Superior temporal gyrus (tissue), 1 donor: ENCODE data around the gene ATP2B2.

Experiments used
- DNase-seq: peaks from one replicate; pipeline ENCODE4 v3.0.0-alpha.2; 2016; ENCODE audit errors: extremely low spot score

ATP2B2 gene

DNA sequence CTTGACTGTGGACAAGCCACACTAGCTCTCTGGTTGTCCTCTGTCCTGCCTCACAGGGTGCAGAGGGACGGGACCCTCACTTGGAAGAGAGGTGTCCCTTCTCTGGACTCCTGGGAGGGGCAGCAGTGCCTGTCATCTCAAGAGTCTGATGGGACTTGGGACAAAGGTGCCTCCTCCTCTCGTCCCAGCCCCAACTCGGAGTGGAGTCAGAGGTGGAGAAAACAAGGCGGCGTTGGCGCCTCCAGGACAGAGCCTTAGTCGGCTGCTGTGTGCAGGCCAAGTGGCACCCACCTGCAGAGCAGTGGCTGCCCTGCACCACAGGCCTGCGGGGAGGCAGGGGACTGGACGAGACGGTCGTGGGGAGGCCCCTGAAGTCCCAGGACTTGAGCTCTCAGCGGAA lies 175.1 kb downstream of the ATP2B2 start:
- DNase-seq: no peak

DNA sequence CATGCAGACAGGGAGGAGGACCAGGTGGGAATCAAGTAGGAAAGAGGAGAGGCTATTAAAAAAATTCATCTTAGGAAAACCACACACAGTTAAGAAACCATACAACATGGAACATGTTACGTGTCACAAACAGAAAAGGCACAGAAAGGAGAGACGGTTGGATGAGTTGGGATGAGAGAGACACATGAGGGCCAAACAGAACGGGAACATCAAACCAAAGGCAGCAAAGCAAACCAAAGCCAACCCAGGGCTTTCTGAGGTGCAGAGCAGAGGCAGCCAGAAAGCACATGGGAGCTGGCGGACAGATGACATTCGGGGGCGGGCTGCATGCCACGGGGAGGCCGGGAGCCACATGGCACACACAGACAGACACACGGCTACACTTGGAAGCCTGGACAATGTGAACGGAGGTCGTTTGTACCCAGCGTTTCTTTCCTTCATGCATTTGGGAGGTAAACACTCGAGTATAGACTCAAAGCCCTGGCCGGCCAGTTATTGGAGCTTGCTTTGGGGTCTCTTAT lies 175.8 kb downstream of the ATP2B2 start:
- DNase-seq: no peak

DNA sequence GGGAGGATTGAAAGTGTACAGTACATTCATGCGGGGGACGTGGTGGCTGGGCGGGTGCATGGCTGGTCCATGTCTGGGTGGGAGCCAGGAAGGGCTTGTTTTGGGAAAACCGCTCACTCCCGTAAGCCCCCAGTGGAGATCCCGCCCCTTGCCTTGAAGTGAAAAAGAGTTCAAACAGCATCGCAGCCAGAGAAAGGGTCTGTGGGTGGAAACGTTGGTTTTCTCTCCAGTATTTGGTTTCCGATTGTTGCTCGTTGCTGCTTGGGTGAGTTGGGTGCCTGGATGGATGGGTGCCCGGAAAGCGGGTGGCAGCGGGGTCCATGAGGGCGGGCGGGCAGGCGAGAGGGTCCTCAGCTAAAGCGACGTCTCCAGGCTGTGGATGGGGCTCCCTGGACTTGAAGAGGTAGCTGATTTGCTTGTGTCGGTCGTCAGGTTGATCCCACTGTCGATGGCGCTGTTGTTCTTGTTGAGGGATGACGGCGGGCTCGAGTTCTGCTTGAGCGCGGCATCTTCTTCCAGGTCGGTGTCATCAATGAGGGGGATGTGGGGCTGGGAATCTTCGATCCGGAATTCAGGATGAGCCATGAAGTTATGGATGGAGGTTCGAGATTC lies 176.8 kb downstream of the ATP2B2 start:
- no peak for DNase-seq

DNA sequence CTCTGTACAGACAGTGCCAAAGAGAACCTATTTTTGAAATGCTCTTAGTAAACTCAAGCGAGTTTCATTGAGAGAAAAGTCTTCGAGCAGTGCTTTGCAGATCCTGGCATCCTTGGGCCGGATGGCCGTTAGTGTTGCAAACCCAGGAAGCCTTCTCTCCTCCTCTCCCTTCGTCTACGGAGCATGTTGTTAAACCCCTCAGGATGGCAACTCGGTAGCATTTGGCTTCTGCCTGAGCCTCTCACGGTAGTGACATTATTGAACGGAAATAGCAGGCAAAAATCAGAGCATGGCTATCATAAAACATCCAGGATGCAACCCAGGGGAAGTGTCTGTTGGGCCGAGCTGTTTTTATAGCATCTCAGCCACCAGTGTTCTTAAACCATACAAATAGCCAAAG lies 177.8 kb downstream of the ATP2B2 start:
- no peak for DNase-seq

- no peak for DNase-seq
These were observed 183.1 kb downstream of the ATP2B2 start for GRCh38 chr3:10322352-10322710.

GRCh38 chr3:10321630-10322351 lies 183.6 kb downstream of the ATP2B2 start:
- DNase-seq: no peak

- DNase-seq: no peak
These were observed 185.1 kb downstream of the ATP2B2 start for GRCh38 chr3:10320320-10320677.

GRCh38 chr3:10319804-10320203 lies 185.6 kb downstream of the ATP2B2 start:
- no peak for DNase-seq

DNA sequence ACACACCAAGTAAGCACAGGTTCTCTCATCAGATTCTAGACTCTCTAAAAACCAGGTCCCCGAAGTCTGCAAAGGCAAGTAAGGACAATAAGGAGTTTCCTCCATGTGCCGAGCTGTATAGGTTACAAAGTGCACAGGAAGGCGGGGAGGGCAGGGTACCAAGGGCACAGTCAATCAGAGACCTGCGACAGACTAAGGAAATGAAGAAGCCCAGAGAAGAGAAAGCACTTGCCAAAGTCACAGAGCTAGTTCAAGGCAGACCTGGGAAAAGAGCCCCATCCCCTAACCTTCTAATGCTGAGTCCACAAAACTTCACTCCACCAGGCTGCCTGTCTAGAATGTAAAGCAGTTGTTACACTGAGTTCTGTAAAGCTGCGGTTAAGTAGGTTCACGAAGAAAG lies 186.1 kb downstream of the ATP2B2 start:
- DNase-seq: no peak

- no peak for DNase-seq
These were observed 187.4 kb downstream of the ATP2B2 start for GRCh38 chr3:10317961-10318350.

DNA sequence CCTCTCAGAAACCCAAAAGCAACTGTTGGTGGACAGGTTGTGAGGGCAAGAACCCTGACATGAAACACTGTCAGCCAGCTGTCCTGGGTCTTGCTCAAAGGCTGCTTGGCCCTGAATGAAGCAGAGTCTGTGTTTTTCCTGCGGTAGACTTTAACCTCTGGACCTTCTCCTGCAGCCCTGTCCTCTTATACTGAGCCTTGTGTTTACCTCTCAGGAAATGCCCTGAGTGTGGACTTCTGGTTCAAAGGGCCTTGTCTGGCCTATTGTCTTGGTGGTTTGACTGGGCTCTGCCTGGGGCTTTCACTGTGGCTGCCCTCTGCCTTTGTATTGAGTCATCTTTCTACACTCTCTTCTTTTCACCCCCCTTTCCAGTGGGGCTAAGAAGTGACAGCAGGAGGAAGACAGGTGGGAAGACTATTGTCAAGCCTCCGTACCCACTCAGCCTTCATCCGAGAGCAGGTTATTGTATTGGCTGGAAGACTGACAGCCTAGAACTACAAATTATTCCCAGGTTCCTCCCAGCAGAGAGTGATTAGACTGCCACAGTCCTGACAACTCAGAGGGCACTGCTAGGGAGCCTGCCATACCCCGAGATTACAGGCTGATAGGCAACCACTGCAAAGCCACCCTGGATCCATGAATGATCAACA lies 187.9 kb downstream of the ATP2B2 start:
- DNase-seq: no peak

DNA sequence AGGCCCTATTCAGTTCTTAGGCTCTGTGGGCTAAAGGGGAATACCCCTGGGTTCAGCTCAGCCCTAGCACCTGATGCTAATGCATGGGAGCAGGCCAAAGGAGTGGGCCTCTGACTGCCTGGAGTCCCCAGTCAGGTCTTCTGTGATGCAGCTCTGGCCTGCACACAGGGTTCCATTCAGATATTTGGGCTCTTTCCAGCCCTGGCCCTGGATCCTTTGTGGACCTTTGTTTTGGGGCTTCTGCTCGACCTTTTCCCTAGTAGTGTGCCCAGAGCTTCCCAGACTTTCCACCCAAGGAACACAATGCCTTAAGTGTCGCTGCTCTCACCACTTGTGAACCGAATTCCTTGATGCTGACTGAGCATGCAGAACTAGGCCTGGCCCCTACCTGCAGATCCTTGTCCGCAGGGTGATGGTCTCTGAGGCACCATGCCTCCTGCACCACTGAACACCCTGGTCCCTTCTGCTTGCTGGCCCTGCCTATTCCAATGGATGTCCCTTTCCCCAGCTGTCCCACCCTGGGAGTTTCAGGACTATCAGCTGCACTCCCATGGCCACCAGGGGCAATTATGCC lies 189.5 kb downstream of the ATP2B2 start:
- DNase-seq: no peak

DNA sequence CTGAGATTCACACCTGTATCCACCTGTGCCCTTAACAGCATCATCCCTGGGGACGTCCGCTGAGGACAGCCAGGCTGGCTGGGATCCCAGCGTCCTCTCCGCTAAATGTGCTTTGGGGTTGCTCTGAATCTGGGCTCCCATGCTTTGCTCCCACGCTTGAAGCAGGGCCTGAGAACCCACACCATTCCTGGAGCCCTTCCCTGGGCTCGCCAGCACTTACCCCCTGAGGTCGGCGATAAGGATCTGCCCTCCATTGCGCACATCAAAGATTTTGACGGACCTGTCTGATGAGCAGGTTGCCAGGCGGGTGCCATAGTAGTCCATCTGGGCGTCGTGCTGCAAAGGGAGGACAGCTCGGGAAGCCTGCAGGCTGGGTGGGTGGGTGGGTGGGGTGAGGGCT lies 190.3 kb downstream of the ATP2B2 start:
- no peak for DNase-seq

DNA sequence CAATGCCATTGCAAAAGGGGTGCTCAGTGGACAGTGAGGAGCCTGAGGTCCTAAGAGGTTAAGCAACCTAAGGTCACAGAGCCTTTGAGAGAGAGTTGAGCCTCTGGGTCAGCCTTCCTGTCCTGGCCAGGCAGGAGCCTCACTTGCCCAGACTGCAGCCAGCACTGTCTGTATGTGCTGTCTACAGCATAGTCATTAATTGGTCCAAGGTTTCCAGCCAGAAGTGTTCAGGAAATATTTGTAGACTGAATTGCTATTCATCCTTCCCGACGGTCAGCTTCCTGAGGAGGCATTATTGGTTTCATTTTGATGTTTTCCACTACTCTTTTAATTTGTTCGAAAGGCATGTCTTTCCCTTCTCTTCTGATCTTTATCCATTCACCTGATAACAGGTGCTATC lies 192.5 kb downstream of the ATP2B2 start:
- DNase-seq: no peak

DNA sequence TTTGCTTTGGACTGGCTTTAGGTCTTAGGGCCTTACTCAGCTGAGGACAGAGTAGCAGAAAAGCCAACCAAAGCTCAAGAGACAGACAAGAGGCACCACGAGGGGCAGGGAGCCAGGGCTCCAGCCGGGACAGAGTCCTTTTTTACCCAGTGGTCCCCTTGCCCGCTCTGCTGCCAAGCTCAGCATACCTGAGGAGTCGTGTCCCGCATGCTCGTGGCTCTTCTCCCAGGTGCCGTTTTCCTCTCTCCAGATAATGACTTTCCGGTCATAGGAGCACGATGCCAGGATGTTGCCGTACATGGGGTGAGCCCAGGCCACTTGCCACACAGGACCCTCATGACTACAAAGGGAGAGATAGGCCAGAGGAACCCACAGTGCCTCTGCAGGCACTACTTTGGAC lies 193.0 kb downstream of the ATP2B2 start:
- no peak for DNase-seq

DNA sequence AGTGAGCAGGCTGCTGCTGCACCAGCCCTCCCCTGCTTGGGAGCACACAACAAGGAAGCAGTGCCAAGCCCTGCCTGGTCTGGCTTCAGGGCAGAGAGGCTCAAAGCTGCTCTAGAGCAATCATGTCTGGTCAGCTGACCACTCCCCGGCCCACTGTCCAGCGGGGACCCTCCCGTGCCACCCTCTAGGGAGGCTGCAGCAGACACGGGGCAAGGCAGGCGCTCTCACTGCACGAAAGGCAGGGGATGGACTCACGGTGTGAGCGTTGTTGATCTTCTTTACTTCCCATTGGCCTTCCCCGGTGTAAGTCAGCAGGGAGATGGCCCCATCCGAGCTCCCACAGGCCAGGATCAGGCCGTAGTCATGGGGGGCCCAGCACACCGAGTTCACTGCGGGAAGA lies 193.7 kb downstream of the ATP2B2 start:
- no peak for DNase-seq

DNA sequence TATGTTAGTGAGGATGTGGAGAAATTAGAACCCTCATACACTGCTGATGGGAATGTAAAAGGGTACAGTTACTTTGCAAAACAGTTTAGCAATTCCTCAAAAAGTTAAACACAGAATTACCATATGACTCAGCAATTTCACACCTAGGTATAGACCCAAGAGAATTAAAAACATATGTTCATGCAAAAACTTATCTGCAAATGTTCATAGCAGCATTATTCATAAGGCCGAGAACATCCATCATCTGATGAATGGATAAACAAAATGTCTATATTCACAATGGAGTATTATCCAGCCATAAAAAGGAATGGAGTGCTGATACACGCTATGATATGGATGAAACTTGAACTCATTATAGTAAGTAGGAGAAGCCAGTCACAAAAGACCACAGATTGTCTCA lies 194.8 kb downstream of the ATP2B2 start:
- no peak for DNase-seq

DNA sequence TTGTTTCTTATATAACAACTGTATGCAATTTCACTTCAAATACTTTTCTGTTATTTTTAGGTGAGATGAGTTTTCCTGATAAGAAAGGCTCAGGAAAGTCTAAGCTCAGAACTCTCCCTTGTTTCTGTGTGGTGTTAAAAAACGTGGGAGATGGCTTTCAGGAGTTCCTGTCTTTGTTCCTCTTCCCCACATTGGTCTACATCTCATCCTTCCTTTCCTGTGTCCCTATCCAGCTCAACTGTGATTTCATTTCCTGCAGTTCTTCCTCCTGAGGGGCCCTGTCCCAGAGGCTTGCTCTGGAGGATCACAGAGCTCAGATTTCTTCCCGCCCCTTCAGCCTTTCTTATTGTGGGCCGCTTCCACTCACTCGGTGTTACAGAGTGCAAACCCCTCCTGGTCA lies 195.7 kb downstream of the ATP2B2 start:
- DNase-seq: no peak

DNA sequence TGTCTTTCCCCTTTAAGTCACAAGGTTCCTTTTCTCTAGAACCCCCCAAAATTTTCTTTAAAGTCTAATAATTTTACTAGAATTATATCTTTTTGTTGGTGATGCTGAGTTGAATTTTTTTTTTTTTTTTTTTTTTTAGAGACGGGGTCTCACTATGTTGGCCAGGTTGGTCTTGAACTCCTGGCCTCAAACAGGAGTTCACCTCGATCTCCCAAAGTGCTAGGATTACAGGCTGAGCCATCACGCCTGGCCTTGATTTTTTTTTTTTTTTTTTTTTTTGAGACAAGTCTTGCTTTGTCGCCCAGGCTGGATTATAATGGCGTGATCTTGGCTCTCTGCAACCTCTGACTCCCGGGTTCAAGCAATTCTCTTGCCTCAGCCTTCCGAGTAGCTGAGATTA lies 196.7 kb downstream of the ATP2B2 start:
- DNase-seq: no peak

DNA sequence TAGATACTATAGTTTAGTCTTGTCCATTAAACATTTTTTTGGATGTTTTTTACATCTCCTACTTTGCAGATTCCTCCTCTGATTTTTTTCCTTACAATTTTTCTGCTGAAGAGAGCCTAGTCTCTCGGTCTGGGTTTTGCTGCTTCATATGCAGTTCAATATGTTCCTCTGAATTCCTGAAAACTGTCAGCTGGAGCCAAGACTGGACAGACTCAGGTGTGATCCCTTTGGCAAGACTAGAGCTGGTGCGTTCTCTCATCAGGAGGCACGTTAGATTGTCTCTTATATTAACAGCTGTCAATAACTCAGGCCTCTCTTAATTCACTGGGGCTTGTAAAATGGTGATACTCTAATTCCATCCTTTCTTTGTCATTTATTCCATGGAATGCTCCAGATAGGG lies 199.2 kb downstream of the ATP2B2 start:
- DNase-seq: no peak

GRCh38 chr3:10305331-10305902 lies 200.0 kb downstream of the ATP2B2 start:
- DNase-seq: no peak

DNA sequence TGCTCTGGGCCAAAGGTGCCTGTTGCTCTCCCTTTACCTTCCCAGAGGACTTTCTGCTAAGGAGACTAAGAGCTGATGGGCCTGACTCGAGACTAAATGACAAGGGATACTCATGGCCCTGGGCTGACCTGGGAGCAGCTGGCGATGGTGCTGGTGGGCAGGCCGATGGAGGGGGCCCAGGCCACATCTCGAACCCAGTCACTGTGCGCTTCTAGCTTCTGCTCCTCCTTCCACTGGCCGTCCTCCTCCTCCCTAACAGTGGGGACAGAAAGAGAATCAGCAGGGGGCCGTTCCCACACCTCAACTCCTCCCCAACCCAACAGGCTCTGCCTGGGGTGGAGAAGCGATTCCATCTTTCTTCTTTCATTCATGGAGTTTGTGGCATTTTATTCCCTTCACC lies 200.5 kb downstream of the ATP2B2 start:
- DNase-seq: no peak

DNA sequence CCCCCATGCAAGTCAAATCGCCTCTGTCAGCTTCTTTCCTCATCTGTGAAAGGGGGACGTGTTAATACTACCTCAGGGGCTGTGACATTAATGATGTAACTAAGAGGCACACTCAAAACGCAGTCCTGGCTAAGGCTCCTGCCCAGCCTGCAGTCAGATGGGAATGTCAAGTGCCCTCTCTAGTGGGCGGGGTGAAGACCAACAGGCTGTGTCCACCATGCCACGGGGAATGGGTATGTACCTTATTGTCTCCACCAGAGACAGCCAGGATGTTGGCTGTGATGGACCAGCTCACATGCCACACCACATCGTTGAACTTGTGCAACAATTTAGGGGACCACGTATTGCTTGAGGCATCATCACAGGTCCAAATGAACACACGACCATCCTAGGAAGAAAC lies 201.6 kb downstream of the ATP2B2 start:
- DNase-seq: no peak
